Testis (tissue), 2 donors: ENCODE results near the gene GFRA1.

Experiments
- CTCF ChIP-seq, 3 experiments: fragments of 450-650 bp in 2 of 3; fragments of 200-600 bp in 1 of 3; sonication (generic) in 1 of 3; IDR thresholded peaks; one replicate each; pipeline ENCODE4 v1.5.1; 2016 to 2019; ENCODE audit warnings: antibody characterized with exemption in 3 of 3, mild to moderate bottlenecking in 2 of 3, moderate library complexity in 1 of 3
- POLR2A ChIP-seq: fragments of 450-650 bp; IDR thresholded peaks from one replicate; pipeline ENCODE4 v1.6.1; 2017; ENCODE audit warnings: antibody characterized with exemption, mild to moderate bottlenecking, moderate library complexity

- TF ChIP-seq CTCF (IDR thresholded peaks at IDR 0.05): no peak
- no peak for TF ChIP-seq POLR2A
Measured at GRCh38 chr10:116164291-116164690, 108.7 kb downstream of the GFRA1 start.
